ENCODE results near the gene BCAS4.

BCAS4 gene

GRCh38 chr20:50823319-50823718 lies 28.5 kb downstream of the BCAS4 start:
- DNase-seq (ENCODE audit: low spot score) = no peak

- DNase-seq (ENCODE audit: low spot score) = peak; percentile 84
These were observed 29.3 kb downstream of the BCAS4 start for GRCh38 chr20:50824137-50824536.

GRCh38 chr20:50826121-50826520 lies 31.3 kb downstream of the BCAS4 start:
- no peak for DNase-seq (ENCODE audit: low spot score)

GRCh38 chr20:50828363-50829136 lies 33.7 kb downstream of the BCAS4 start:
- no peak for DNase-seq (ENCODE audit: low spot score)

- no peak for DNase-seq (ENCODE audit: low spot score)
These were observed 36.8 kb downstream of the BCAS4 start for GRCh38 chr20:50831622-50832021.

GRCh38 chr20:50834599-50835005 lies 39.7 kb downstream of the BCAS4 start:
- no peak for DNase-seq (ENCODE audit: low spot score)

GRCh38 chr20:50837532-50838321 lies 42.9 kb downstream of the BCAS4 start:
- DNase-seq (ENCODE audit: low spot score) = no peak

- DNase-seq (ENCODE audit: low spot score) = no peak
These were observed 43.4 kb downstream of the BCAS4 start for GRCh38 chr20:50838322-50838625.

GRCh38 chr20:50838707-50839385 lies 44.0 kb downstream of the BCAS4 start:
- no peak for DNase-seq (ENCODE audit: low spot score)

GRCh38 chr20:50842821-50843220 lies 48.0 kb downstream of the BCAS4 start:
- DNase-seq (ENCODE audit: low spot score) = no peak

- DNase-seq (ENCODE audit: low spot score) = peak; percentile 36
These were observed 48.7 kb downstream of the BCAS4 start for GRCh38 chr20:50843331-50844276.

GRCh38 chr20:50844430-50845100 lies 49.7 kb downstream of the BCAS4 start:
- peak; percentile 90 for DNase-seq (ENCODE audit: low spot score)

GRCh38 chr20:50845566-50846215 lies 50.8 kb downstream of the BCAS4 start:
- no peak for DNase-seq (ENCODE audit: low spot score)

GRCh38 chr20:50848341-50848808 lies 53.5 kb downstream of the BCAS4 start:
- DNase-seq (ENCODE audit: low spot score) = peak; percentile 12

GRCh38 chr20:50848846-50849673 lies 54.2 kb downstream of the BCAS4 start:
- DNase-seq (ENCODE audit: low spot score) = no peak

- DNase-seq (ENCODE audit: low spot score) = no peak
These were observed 55.9 kb downstream of the BCAS4 start for GRCh38 chr20:50850721-50851286.

- DNase-seq (ENCODE audit: low spot score) = no peak
These were observed 57.2 kb downstream of the BCAS4 start for GRCh38 chr20:50852085-50852484.

- DNase-seq (ENCODE audit: low spot score) = no peak
These were observed 59.8 kb downstream of the BCAS4 start for GRCh38 chr20:50854506-50855249.
